BJ (cell line): ENCODE data around the gene KCMF1. TPM values are rescaled to one million over a fixed set of nuclear protein-coding genes. Genes with fewer than 3 reads are reported as not detected.

ENCODE experiments used
- CTCF ChIA-PET: fragments of 350-600 bp; formaldehyde crosslinking; extraction: SDS; loops from one replicate; lab custom pipeline; 2021; ENCODE audit warnings: antibody characterized with exemption, inconsistent platforms; lab: Yijun Ruan, JAX
- POLR2A ChIA-PET: fragments of 300-600 bp; sonication (Branson Sonifier 250); formaldehyde crosslinking; extraction: SDS; loops from one replicate; lab custom pipeline; 2021; ENCODE audit warnings: antibody characterized with exemption; lab: Charles Lee
- DNase-seq: peaks from one replicate; pipeline ENCODE4 v3.0.0-alpha.2; 2011; ENCODE audit warnings: low read depth
- H3K27me3 ChIP-seq: 2 replicates; pipeline ENCODE4 v1.6.0; 2011; ENCODE audit warnings: low read length; ENCODE audit not compliant: control insufficient read depth, insufficient read depth
- H3K36me3 ChIP-seq: 2 replicates; pipeline ENCODE4 v1.5.1; 2011; ENCODE audit warnings: low read length; ENCODE audit not compliant: control insufficient read depth, insufficient read depth
- H3K4me3 ChIP-seq: 2 replicates; pipeline ENCODE4 v1.5.1; 2011; ENCODE audit warnings: low read depth, mild to moderate bottlenecking, control low read depth, low read length
- CTCF ChIP-seq: IDR thresholded peaks from 2 replicates; pipeline ENCODE4 v1.5.1; 2011; ENCODE audit warnings: low read depth, mild to moderate bottlenecking, control low read depth, inconsistent platforms, low read length, moderate library complexity; ENCODE audit not compliant: insufficient read depth
- polyA plus RNA-seq: library from polyadenylated mRNA; depleted of rRNA; stranded (reverse); fragments of >200 nt; gene quantifications from 2 replicates; pipeline ENCODE4 v1.2.3, GENCODE V29; 2011

The KCMF1 gene
- polyA plus RNA-seq, 1 experiment = 83.3 TPM

GRCh38 chr2:85012431-85012830, 41.5 kb downstream of the KCMF1 start:
- DNase-seq = no peak
- no peak for TF ChIP-seq CTCF
- Histone ChIP-seq H3K4me3 (no peak overlapping the region), H3K27me3 (no peaks in the 10 kb centered on the region), H3K36me3 (peaks cover 1% of the 10 kb centered on the region; the same call in 1 of the 2 replicates)
- ChIA-PET POLR2A (interaction anchor here (0.6 kb wide), 1 partner anchor 31 kb away, joined by 4 read pairs; no protein-coding TSS in a partner anchor), CTCF (interaction anchor here (0.8 to 2.1 kb wide), 2 partner anchors 9 to 86 kb away, joined by 4 to 5 read pairs; no protein-coding TSS in a partner anchor)

- CTCF ChIA-PET = interaction anchor here (0.8 to 2.1 kb wide), 2 partner anchors 9 to 86 kb away, joined by 4 to 5 read pairs; no protein-coding TSS in a partner anchor
- no peaks in the 10 kb centered on the region for H3K27me3 ChIP-seq
- H3K36me3 ChIP-seq = peaks cover 1% of the 10 kb centered on the region; the same call in 1 of the 2 replicates
- TF ChIP-seq CTCF = no peak
- no peak for DNase-seq
- H3K4me3 ChIP-seq = no peak overlapping the region
- POLR2A ChIA-PET = interaction anchor here (0.6 kb wide), 1 partner anchor 32 kb away, joined by 4 read pairs; no protein-coding TSS in a partner anchor
Measured at GRCh38 chr2:85012855-85013254, 41.9 kb downstream of the KCMF1 start.

- ChIA-PET CTCF (interaction anchor here (0.7 to 2.0 kb wide), 9 partner anchors 14 to 431 kb away, joined by 3 to 17 read pairs (median 3); partner anchors contain the start of gene KCMF1), POLR2A (no interaction called here)
- Histone ChIP-seq H3K4me3 (no peak overlapping the region), H3K27me3 (no peaks in the 10 kb centered on the region), H3K36me3 (no peaks in the 10 kb centered on the region)
- DNase-seq = no peak
- no peak; the same call in 1 of the 2 replicates for TF ChIP-seq CTCF
Measured at GRCh38 chr2:85015653-85016360, 44.8 kb downstream of the KCMF1 start.

- CTCF ChIA-PET = interaction anchor here (1.5 to 2.0 kb wide), 5 partner anchors 10 to 91 kb away, joined by 4 to 17 read pairs (median 4); no protein-coding TSS in a partner anchor
- Histone ChIP-seq H3K4me3 (no peak overlapping the region), H3K27me3 (no peaks in the 10 kb centered on the region), H3K36me3 (no peaks in the 10 kb centered on the region)
- DNase-seq = no peak
- TF ChIP-seq CTCF = no peak
- POLR2A ChIA-PET = no interaction called here
Measured at GRCh38 chr2:85016446-85016845, 45.5 kb downstream of the KCMF1 start.

- H3K36me3 ChIP-seq = no peaks in the 10 kb centered on the region
- ChIA-PET CTCF (interaction anchor here (0.5 to 2.0 kb wide), 16 partner anchors 9 to 1184 kb away, joined by 3 to 9 read pairs (median 4); no protein-coding TSS in a partner anchor), POLR2A (no interaction called here)
- H3K27me3 ChIP-seq = no peaks in the 10 kb centered on the region
- H3K4me3 ChIP-seq = no peak overlapping the region
- no peak for DNase-seq
- peak; percentile 39 for TF ChIP-seq CTCF
Measured at GRCh38 chr2:85017411-85018048, 46.6 kb downstream of the KCMF1 start.
